ENCODE measurements around the gene PARP16. TPM values are rescaled to one million over a fixed set of nuclear protein-coding genes. Genes with fewer than 3 reads are reported as not detected.
A peak's percentile ranks its signal among the peaks of the same experiment; 100 is the strongest.

Gene PARP16
- total and polyA plus RNA-seq, 2 donors = 7.9 to 12.7 TPM

DNA sequence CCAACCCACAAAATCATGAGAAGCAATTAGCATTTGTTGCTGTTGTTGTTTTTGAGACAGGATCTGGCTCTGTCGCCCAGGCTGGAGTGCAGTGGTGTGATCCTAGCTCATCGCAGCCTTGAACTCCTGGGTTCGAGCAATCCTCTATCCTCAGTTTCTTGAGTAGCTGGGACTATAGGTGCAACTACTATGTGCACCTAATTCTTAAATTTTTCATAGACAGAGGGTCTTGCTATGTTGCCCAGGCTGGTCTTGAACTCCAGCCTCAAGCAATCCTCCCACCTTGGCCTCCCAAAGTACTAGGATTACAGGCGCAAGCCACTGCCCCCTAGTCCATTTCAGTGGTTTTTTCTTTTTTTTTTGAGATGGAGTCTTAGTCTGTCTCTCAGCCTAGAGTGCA, 18.3 kb downstream of the PARP16 start:
- Histone ChIP-seq H3K9me3 (ENCODE audit: control insufficient read depth in 2 of 2, insufficient read depth in 1 of 2, low read length in 1 of 2) (no peaks in the 10 kb centered on the region), H3K4me3 (ENCODE audit: low read length in 2 of 2) (no peak overlapping the region), H3K27me3 (ENCODE audit: control insufficient read depth in 2 of 2, insufficient read depth in 1 of 2, low read length in 1 of 2) (no peaks in the 10 kb centered on the region), H3K27ac (ENCODE audit: low read depth in 1 of 2, low read length in 1 of 2) (no peak overlapping the region), H3K36me3 (ENCODE audit: control insufficient read depth in 2 of 2, insufficient read depth in 2 of 2, low read length in 1 of 2) (peaks cover 12 to 25% of the 10 kb centered on the region in 2 donors), H3K4me1 (ENCODE audit: control insufficient read depth in 2 of 2, insufficient read depth in 2 of 2, low read length in 2 of 2) (no peaks in the 10 kb centered on the region)
- DNase-seq (ENCODE audit: low read depth in 6 of 9, low spot score in 9 of 9) = no peak
- WGBS = 98% methylated on average over 4 of the region's 4 CpGs

DNA sequence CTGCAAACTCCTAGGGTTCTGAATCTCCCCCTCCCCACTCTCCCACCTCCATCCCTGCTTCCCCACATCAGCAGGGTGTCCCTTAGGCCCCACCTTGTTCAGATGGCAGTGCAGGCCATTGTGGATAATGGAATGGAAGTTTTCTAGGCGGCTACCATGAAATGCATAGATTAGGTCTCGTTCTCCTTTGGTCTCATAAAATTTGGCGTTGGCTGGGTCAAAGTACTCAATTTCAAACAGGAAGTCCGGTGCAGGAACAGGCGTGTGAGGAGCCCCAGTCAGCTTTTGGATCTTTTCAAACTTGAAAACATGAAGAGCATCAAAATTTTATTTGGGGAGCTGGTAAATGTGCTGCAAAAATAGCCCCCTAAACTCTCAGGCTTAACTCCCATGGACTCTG, 20.2 kb downstream of the PARP16 start:
- DNase-seq (ENCODE audit: low read depth in 6 of 9, low spot score in 9 of 9) = no peak

DNA sequence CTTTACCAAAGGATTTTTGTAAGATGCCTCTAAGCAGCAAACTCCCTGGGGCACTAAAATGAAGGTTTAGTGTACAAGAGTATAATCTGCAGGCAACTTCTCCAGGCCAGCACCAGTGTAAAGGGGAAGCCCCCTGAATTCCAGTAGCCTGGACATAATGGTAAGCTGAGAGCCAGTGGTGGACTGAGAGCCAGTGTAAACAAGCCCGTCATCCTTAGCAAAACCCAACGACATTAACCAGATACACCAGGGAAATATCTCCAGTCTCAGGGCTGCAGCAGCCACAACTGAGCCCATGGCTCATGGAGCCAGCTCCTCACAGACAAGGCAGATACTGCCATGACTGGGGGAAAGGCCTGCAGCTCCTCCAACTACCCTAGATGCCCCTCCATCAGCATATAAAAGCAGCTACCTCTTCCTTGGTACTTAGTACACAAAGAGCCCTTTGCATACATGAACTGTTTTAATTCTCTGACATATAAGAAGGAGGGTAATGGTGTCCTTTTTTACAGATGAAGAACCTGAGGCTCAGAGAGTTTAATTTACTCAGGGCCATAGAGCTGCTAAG, 21.7 kb downstream of the PARP16 start:
- H3K27ac ChIP-seq (ENCODE audit: low read depth in 1 of 2, low read length in 1 of 2) = no peak overlapping the region
- H3K4me3 ChIP-seq (ENCODE audit: low read length in 2 of 2) = no peak overlapping the region
- peaks cover 31 to 33% of the 10 kb centered on the region in 2 donors for H3K36me3 ChIP-seq (ENCODE audit: control insufficient read depth in 2 of 2, insufficient read depth in 2 of 2, low read length in 1 of 2)
- DNase-seq (ENCODE audit: low read depth in 6 of 9, low spot score in 9 of 9) = no peak
- WGBS = 94% methylated on average over 2 of the region's 2 CpGs
- no peaks in the 10 kb centered on the region for H3K9me3 ChIP-seq (ENCODE audit: control insufficient read depth in 2 of 2, insufficient read depth in 1 of 2, low read length in 1 of 2)
- no peaks in the 10 kb centered on the region for H3K27me3 ChIP-seq (ENCODE audit: control insufficient read depth in 2 of 2, insufficient read depth in 1 of 2, low read length in 1 of 2)
- H3K4me1 ChIP-seq (ENCODE audit: control insufficient read depth in 2 of 2, insufficient read depth in 2 of 2, low read length in 2 of 2) = no peaks in the 10 kb centered on the region

More for the DNA sequence above, 20.2 kb downstream of the PARP16 start:
- WGBS = 94% methylated on average over 5 of the region's 5 CpGs
- H3K9me3 ChIP-seq (ENCODE audit: control insufficient read depth in 2 of 2, insufficient read depth in 1 of 2, low read length in 1 of 2) = no peaks in the 10 kb centered on the region
- H3K27me3 ChIP-seq (ENCODE audit: control insufficient read depth in 2 of 2, insufficient read depth in 1 of 2, low read length in 1 of 2) = no peaks in the 10 kb centered on the region
- H3K4me3 ChIP-seq (ENCODE audit: low read length in 2 of 2) = no peak overlapping the region
- H3K36me3 ChIP-seq (ENCODE audit: control insufficient read depth in 2 of 2, insufficient read depth in 2 of 2, low read length in 1 of 2) = peaks cover 23 to 28% of the 10 kb centered on the region in 2 donors
- no peak overlapping the region for H3K27ac ChIP-seq (ENCODE audit: low read depth in 1 of 2, low read length in 1 of 2)
- H3K4me1 ChIP-seq (ENCODE audit: control insufficient read depth in 2 of 2, insufficient read depth in 2 of 2, low read length in 2 of 2) = no peaks in the 10 kb centered on the region

DNA sequence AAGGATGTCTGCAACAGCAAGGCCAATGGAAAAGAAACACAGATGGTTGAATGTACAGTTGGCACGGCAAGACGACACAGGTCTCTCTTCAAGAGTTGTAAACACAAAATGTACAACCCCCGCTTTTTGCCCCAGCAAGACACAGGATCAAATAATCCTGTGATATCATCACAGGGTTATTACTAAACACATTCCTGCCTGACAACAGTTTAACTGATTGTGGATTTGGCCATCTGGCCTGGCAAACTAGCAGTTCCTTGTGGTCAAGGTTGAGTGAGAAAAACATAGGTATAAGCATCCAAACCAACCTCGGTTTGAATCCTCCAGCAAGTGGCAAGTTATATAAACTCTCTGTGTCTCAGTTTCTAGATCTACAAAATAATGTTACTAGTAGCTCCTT, 23.4 kb downstream of the PARP16 start:
- H3K27me3 ChIP-seq (ENCODE audit: control insufficient read depth in 2 of 2, insufficient read depth in 1 of 2, low read length in 1 of 2) = no peaks in the 10 kb centered on the region
- no peaks in the 10 kb centered on the region for H3K4me1 ChIP-seq (ENCODE audit: control insufficient read depth in 2 of 2, insufficient read depth in 2 of 2, low read length in 2 of 2)
- DNase-seq (ENCODE audit: low read depth in 6 of 9, low spot score in 9 of 9) = no peak
- H3K4me3 ChIP-seq (ENCODE audit: low read length in 2 of 2) = no peak overlapping the region
- H3K9me3 ChIP-seq (ENCODE audit: control insufficient read depth in 2 of 2, insufficient read depth in 1 of 2, low read length in 1 of 2) = no peaks in the 10 kb centered on the region
- no peak overlapping the region for H3K27ac ChIP-seq (ENCODE audit: low read depth in 1 of 2, low read length in 1 of 2)
- H3K36me3 ChIP-seq (ENCODE audit: control insufficient read depth in 2 of 2, insufficient read depth in 2 of 2, low read length in 1 of 2) = peaks cover 41 to 43% of the 10 kb centered on the region in 2 donors
- 97% methylated on average over 4 of the region's 4 CpGs for WGBS

DNA sequence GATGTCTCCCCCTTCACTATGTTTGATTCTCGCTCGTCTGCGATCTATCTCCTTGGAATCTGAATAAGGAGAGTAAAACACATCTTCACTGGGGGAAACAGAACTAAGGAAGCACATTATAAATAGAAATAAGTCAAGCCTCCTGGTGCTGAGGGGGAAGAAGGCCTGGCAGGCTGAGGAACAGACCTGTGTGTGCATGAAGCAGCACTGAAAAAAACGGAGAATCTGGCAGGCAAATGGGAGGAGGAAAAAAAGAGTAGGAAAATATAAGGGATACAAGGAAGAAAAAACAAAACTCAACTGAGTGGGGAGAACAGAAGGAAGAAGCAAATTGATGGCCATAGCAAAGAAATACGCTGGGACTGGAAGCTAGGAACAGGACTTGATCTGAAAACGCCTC, 25.7 kb downstream of the PARP16 start:
- Histone ChIP-seq H3K36me3 (ENCODE audit: control insufficient read depth in 2 of 2, insufficient read depth in 2 of 2, low read length in 1 of 2) (peaks cover 37 to 41% of the 10 kb centered on the region in 2 donors), H3K9me3 (ENCODE audit: control insufficient read depth in 2 of 2, insufficient read depth in 1 of 2, low read length in 1 of 2) (no peaks in the 10 kb centered on the region), H3K4me1 (ENCODE audit: control insufficient read depth in 2 of 2, insufficient read depth in 2 of 2, low read length in 2 of 2) (no peaks in the 10 kb centered on the region), H3K27ac (ENCODE audit: low read depth in 1 of 2, low read length in 1 of 2) (no peak overlapping the region), H3K4me3 (ENCODE audit: low read length in 2 of 2) (no peak overlapping the region), H3K27me3 (ENCODE audit: control insufficient read depth in 2 of 2, insufficient read depth in 1 of 2, low read length in 1 of 2) (no peaks in the 10 kb centered on the region)
- 96% methylated on average over 6 of the region's 6 CpGs for WGBS
- DNase-seq (ENCODE audit: low read depth in 6 of 9, low spot score in 9 of 9) = no peak

DNA sequence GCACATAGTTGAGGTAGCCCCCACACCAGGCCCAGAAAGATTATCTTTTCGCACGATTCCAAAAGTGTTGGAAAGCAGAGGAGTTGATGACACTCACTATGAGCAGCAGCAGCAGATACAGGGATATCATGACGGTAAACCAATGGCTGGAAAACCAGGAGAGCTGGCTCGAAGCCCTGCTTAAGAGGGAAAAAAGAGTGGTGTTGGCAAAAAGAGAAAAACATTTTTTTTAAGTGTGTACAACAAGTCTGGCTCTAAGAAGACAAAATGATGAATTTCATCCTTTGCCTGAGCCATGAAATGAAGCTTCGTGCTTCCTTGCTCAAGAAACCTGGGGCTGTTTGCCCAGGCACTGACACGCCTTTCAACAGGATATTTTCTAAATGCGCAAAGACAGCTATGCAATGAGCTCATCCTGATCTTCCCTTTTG, 27.3 kb downstream of the PARP16 start:
- Histone ChIP-seq H3K27me3 (ENCODE audit: control insufficient read depth in 2 of 2, insufficient read depth in 1 of 2, low read length in 1 of 2) (no peaks in the 10 kb centered on the region), H3K4me1 (ENCODE audit: control insufficient read depth in 2 of 2, insufficient read depth in 2 of 2, low read length in 2 of 2) (no peaks in the 10 kb centered on the region), H3K36me3 (ENCODE audit: control insufficient read depth in 2 of 2, insufficient read depth in 2 of 2, low read length in 1 of 2) (peaks cover 37 to 41% of the 10 kb centered on the region in 2 donors), H3K4me3 (ENCODE audit: low read length in 2 of 2) (no peak overlapping the region), H3K27ac (ENCODE audit: low read depth in 1 of 2, low read length in 1 of 2) (no peak overlapping the region), H3K9me3 (ENCODE audit: control insufficient read depth in 2 of 2, insufficient read depth in 1 of 2, low read length in 1 of 2) (no peaks in the 10 kb centered on the region)
- no peak for DNase-seq (ENCODE audit: low read depth in 6 of 9, low spot score in 9 of 9)
- WGBS = 95% methylated on average over 7 of the region's 7 CpGs

DNA sequence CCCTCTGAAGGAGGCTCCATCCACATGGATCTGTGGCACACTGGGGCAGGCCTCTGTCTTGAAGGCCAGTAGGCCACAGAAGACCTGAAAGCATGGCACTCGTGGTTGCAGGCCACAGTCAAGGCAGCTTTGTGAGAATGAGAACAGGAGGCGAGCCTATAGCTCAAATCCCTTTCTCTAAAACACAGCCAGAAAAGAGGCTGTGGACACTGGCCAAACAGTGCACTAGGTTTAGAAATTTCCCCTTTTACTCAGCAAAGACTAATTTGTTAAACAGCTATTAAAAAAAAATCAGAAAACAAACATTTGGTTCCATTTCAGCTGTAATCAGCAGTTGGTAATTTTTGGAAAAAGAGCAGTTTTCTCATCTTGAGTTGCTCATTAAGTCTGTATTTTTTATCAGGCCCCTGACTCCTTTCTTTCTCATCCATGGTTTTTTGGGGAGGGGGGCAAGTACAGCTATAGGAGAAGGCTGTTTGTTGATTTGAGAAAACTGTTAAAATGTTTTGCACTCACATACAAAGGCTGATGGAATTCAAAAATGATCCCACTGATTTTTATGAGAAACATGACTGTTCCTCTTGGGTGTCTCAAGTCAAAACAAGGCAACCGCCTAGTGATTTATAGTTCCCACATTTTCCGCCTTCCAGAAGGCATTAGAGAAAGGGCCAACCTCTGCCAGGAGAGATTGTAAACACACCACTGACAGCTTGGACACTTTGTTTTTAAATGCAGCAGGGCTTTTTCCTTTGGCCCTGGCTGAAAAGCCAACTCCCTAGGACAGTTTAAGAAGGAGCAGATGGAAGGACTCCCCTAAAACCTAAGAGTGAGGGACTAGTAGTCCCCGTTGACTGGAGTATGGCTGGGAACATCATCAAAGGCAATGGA, 28.1 kb downstream of the PARP16 start:
- no peak for DNase-seq (ENCODE audit: low read depth in 6 of 9, low spot score in 9 of 9)
- Histone ChIP-seq H3K27me3 (ENCODE audit: control insufficient read depth in 2 of 2, insufficient read depth in 1 of 2, low read length in 1 of 2) (no peaks in the 10 kb centered on the region), H3K9me3 (ENCODE audit: control insufficient read depth in 2 of 2, insufficient read depth in 1 of 2, low read length in 1 of 2) (no peaks in the 10 kb centered on the region), H3K4me1 (ENCODE audit: control insufficient read depth in 2 of 2, insufficient read depth in 2 of 2, low read length in 2 of 2) (no peaks in the 10 kb centered on the region), H3K4me3 (ENCODE audit: low read length in 2 of 2) (no peak overlapping the region), H3K36me3 (ENCODE audit: control insufficient read depth in 2 of 2, insufficient read depth in 2 of 2, low read length in 1 of 2) (peaks cover 37 to 39% of the 10 kb centered on the region in 2 donors), H3K27ac (ENCODE audit: low read depth in 1 of 2, low read length in 1 of 2) (peak overlapping the region in 1 of 2 donors; percentile 3)
- WGBS = 84% methylated on average over 5 of the region's 5 CpGs

DNA sequence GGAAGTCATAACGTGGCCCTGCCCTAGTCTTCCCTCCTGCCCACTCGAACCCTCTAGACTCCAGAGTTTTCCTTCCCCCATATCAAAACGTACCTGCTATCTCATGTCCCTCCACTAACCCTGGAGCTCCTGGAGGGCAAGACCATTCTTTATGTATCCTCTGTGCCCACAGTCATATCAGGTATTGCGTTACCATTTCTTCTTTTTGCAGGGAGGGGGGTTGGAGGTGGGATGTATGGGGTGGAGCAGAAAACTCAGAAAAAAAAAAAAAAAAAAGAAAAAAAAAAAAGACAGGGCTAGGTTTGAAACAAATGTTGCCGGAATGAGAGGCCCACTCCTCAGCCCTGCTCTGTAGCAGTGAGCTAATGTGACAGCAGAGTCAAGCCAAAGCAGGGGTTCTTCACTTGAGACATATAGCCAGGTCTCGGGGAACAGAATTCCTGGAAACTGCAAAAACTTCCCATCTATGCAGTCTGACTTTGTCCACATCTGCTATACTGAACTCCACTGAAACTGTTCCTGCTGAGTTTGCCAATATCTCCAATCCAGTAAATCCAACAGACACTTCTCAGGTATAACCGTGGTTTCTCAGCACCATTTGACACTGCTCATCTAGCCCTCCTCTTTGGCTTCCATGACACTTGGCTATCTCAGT, 31.1 kb downstream of the PARP16 start:
- Histone ChIP-seq H3K27ac (ENCODE audit: low read depth in 1 of 2, low read length in 1 of 2) (no peak overlapping the region), H3K27me3 (ENCODE audit: control insufficient read depth in 2 of 2, insufficient read depth in 1 of 2, low read length in 1 of 2) (no peaks in the 10 kb centered on the region), H3K4me1 (ENCODE audit: control insufficient read depth in 2 of 2, insufficient read depth in 2 of 2, low read length in 2 of 2) (peaks cover 0 to 1% of the 10 kb centered on the region in 2 donors), H3K9me3 (ENCODE audit: control insufficient read depth in 2 of 2, insufficient read depth in 1 of 2, low read length in 1 of 2) (no peaks in the 10 kb centered on the region), H3K36me3 (ENCODE audit: control insufficient read depth in 2 of 2, insufficient read depth in 2 of 2, low read length in 1 of 2) (peaks cover 24 to 29% of the 10 kb centered on the region in 2 donors), H3K4me3 (ENCODE audit: low read length in 2 of 2) (no peak overlapping the region)
- WGBS = 97% methylated on average over 7 of the region's 7 CpGs
- no peak for DNase-seq (ENCODE audit: low read depth in 6 of 9, low spot score in 9 of 9)

DNA sequence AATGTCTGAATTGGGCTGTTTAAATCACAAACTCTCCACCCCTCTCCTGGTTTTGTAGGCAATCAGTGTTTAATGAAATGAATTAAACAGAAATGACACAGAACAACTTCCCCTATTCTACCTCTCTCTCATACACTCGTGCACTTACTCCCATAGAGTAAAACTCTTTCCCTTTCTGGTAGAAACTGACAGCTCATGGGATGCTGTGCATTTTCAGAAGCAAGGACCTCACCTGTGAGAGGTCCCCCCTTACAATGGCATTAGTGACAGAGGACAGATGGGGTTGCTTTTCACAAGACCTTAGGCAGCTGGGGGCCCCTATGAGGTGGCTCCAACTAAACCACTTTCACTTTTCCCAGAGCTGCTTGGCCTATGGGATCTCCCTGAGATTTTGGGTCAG, 31.9 kb downstream of the PARP16 start:
- peaks cover 0 to 9% of the 10 kb centered on the region in 2 donors for H3K4me1 ChIP-seq (ENCODE audit: control insufficient read depth in 2 of 2, insufficient read depth in 2 of 2, low read length in 2 of 2)

More for the DNA sequence above, 31.9 kb downstream of the PARP16 start:
- H3K9me3 ChIP-seq (ENCODE audit: control insufficient read depth in 2 of 2, insufficient read depth in 1 of 2, low read length in 1 of 2) = no peaks in the 10 kb centered on the region
- H3K27ac ChIP-seq (ENCODE audit: low read depth in 1 of 2, low read length in 1 of 2) = no peak overlapping the region
- no peak overlapping the region for H3K4me3 ChIP-seq (ENCODE audit: low read length in 2 of 2)
- DNase-seq (ENCODE audit: low read depth in 6 of 9, low spot score in 9 of 9) = no peak
- no peaks in the 10 kb centered on the region for H3K27me3 ChIP-seq (ENCODE audit: control insufficient read depth in 2 of 2, insufficient read depth in 1 of 2, low read length in 1 of 2)
- 79% methylated on average over 1 of the region's 1 CpG for WGBS
- peaks cover 16 to 20% of the 10 kb centered on the region in 2 donors for H3K36me3 ChIP-seq (ENCODE audit: control insufficient read depth in 2 of 2, insufficient read depth in 2 of 2, low read length in 1 of 2)

All from thymus (tissue), 11 donors.